GM19240 (cell line): ENCODE data around the gene CD247.
A peak's percentile ranks its signal among the peaks of the same experiment; 100 is the strongest.

Source experiments
- DNase-seq: peaks from one replicate; pipeline ENCODE4 v3.0.0; 2011; ENCODE audit warnings: low spot score; ENCODE audit not compliant: insufficient read length

The CD247 gene

GRCh38 chr1:167463875-167464575, 54.3 kb downstream of the CD247 start:
- DNase-seq: no peak

GRCh38 chr1:167463080-167463479, 55.2 kb downstream of the CD247 start:
- DNase-seq: no peak

DNA sequence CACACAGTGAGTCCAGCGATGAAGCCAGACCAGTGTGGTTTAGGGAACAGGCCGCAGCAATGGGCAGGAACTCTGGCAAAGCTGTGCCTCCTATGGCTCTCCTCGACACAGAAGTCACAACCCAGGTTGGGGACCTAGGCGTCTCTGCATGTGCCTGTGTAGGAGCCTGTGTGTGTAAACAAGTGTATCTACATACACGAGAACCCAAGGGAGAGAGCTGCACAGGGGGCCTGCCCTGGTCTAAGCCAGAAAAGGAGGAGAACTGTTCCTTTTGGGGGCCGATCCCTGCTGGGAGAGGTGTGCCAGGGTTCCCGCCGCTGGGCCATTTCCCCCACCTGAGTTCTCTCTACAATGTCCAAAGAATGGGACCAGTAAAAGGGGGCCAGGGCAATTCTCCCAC, 56.0 kb downstream of the CD247 start:
- DNase-seq: no peak

GRCh38 chr1:167460836-167461235, 57.5 kb downstream of the CD247 start:
- DNase-seq: no peak

GRCh38 chr1:167457936-167458584, 60.3 kb downstream of the CD247 start:
- no peak for DNase-seq

DNA sequence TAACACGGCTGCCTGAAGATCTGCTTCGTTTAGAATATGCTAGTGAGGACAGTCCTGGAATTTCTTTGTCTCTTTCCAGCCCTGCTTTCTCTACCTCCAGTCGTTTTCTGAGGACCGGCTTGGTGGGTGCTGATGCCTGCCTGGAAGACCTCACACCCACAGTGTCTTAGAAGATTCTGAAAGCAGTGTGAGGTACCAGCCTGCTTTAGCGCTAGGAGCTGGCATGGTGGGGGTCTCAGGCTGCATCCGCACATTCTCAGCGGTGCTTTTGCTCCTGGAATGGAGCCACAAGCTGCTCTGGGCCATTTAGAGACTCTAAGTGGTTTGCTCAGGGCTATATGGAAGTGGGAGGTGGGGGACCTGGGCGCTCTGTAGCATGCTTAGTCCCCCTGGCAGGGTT, 61.4 kb downstream of the CD247 start:
- no peak for DNase-seq

DNA sequence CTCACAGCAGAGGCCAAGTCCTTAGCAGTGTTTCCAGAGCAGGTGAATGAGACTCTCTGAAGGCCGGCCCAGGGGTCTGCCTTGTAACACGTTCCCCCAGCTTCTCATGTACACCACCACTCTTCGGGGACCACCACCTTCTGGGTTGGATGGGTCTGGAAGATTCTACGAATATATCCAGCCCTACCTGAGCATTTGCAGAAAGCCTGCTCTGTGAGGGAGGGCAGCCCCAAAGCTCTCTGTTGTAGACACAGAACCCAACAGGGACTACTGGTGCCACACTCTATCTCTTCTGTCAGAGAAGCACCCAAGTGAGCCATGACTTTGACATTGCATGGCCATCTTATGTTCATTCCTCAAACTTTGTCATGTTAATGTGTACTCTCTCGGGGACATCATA, 61.8 kb downstream of the CD247 start:
- DNase-seq: no peak

GRCh38 chr1:167455786-167456446, 62.4 kb downstream of the CD247 start:
- no peak for DNase-seq

- no peak for DNase-seq
Observed at GRCh38 chr1:167454894-167455785, 63.2 kb downstream of the CD247 start.

GRCh38 chr1:167454304-167454893, 63.9 kb downstream of the CD247 start:
- no peak for DNase-seq

DNA sequence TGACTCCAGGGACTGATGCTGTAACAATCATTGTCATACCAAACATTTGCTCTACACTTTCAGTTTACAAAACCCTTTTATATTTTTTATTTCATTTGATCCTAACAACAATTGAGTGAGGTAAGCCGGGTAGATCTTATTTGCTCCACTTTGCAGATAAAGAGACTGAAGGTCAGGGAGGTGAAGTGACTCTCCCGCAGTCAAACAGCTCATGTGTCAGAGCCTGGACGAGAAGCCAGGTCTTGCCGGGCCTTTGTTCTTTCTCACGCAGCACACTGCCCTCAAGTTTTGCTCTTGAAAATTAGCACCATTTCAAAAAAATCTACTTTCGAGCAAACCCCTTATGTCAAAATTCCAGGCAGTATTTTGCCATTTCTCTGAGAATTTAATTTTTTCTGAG, 65.2 kb downstream of the CD247 start:
- DNase-seq: no peak

DNA sequence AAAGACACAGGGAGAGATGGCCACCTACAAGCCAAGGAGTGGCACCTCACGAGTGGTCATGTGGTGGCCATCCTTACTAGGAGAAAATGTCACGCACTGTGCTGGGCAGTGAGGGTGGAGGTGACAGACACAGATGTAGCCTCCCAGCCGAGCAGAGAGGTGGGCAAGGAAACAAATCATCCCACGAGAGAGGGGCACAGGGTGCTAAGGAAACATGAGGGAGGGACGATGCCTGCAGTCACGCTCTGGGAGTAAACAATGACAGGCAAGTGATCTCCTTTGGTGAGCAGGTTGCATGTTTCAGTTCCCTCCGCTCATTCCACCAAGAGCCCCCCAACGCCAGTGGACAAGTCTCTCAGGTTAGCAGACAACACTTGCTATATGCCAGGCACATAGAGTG, 65.8 kb downstream of the CD247 start:
- DNase-seq: no peak

DNA sequence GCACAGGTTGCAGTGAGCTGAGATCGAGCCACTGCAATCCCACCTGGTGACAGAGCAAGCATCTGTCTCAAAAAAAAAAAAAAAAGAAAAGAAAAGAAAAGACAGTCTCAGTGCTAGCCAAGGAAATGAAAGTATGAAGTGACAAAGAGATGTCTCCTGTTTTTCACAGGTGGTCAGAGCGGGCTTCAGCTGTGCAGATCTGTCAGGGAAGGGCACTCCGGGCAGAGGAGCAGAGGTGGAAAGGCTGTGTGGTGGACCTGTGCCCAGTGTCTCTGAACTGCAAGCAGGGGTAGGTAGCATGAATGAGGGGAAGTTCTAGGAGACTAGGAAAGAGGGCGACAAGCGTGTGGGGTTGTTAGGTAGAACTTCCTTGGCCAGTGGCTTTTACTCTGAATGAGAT, 67.5 kb downstream of the CD247 start:
- DNase-seq: no peak

- DNase-seq: no peak
Observed at GRCh38 chr1:167447521-167448136, 70.7 kb downstream of the CD247 start.

DNA sequence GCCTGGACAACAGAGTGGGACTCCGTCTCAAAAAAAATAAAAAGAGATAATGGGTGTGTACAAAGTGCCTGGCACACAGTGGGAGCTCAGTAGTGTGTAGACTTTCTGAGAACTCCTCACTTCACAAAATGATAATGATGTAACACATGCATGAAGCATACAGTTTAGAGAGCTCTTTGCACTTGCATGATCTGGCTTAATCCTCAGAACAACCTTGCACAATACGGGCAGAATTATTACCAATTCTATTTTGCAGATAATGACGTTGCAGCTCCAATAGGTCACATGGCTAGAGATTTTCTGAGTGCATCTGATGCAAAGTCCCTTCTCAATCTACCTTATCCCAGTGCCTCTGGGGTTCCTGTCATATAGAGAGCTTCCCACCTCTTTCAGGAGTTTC, 71.4 kb downstream of the CD247 start:
- no peak for DNase-seq

DNA sequence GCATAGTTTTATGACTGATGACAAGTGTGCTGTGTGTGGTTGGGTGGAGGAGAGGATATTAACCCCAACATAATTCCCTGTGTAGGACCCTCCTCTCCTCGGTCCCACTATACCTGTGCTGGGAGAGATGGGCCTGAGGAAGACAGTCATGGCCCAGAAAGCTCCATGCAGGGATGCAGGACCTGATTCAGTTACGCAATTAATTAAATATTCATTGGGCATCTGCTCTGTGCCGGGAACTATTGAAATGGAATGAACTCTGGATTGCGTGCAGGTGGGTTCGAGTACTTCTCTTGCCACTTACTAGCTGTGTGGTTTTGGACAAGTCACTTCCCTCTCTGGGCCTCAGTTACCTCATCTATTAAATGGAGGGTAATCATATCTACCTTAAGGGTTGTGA, 74.6 kb downstream of the CD247 start:
- DNase-seq: no peak

GRCh38 chr1:167442854-167443565, 75.3 kb downstream of the CD247 start:
- DNase-seq: no peak

DNA sequence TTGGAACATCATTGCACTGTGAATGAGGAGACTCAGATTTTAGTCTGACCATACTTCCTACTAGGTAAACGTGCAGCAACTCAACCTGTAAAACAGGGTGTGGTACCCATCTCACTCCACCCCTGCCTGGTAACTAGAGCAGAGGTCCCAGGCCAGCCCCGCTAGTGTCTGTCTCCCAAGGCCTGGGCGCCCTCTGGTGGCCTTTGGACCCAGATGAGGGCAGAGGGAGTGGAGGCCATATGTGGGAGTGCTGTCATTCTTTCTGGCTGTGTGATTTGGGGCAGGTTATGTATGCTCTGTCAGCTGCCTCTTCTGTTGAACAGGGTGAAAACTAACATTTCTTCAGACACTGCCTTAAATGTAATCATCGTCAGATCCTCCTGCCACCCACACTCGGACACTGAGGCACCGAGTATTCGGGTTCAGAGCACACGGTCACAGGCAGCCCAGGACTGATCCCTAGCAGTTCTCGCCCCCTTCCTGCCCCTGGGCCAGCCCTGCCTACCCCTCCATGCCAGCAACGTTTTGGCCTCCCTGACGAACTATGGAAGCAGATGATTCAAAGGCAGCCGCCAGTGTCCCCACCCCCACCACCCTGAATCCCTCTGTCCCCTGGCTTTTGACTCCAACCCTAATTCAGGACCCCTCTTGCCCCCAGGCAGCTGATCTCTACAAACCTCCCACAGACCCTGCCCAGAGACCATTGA, 76.0 kb downstream of the CD247 start:
- DNase-seq: peak; percentile 91

DNA sequence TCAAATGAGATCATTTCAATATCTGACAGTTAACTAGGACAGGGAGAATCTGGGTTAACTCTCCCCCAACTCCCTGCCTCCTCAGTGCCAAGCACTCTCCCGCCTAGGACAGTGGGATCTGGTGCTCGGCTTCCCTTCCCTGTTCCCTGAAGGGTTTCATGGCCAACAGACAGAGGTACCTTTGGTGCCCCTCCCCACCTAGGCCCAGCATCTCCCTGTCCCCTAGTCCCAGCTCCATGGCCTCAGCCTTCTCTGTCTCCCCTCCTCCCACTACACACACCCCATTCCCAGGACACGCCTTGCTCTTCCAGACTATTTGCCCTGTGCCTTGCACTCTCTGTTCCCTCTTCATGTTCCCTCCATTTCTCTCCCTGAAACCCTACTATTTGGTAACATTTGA, 77.1 kb downstream of the CD247 start:
- DNase-seq: no peak

GRCh38 chr1:167440776-167441175, 77.6 kb downstream of the CD247 start:
- no peak for DNase-seq
